Breast epithelium (tissue), 4 donors: ENCODE measurements around the gene IGFL2. TPM values are rescaled to one million over a fixed set of nuclear protein-coding genes. Genes with fewer than 3 reads are reported as not detected.
A peak's percentile ranks its signal among the peaks of the same experiment; 100 is the strongest.

Source experiments
- DNase-seq, 2 donors: peaks; one replicate each; pipeline ENCODE4 v3.0.0-alpha.2; 2019; ENCODE audit warnings: low spot score in 2 of 2
- H3K27ac ChIP-seq, 2 donors: fragments of 200-600 bp; sonication (generic) in 1 of 2; one replicate each; pipeline ENCODE4 v1.5.1; 2016 to 2019; ENCODE audit warnings: mild to moderate bottlenecking in 1 of 2
- H3K27me3 ChIP-seq, 2 donors: fragments of 200-600 bp; sonication (generic) in 1 of 2; one replicate each; pipeline versions ENCODE4 v1.5.1 to v1.6.0; 2017 to 2019; ENCODE audit warnings: control low read depth in 1 of 2, mild to moderate bottlenecking in 1 of 2
- H3K36me3 ChIP-seq: fragments of 200-600 bp; one replicate; pipeline ENCODE4 v1.5.1; 2019
- H3K4me1 ChIP-seq, 2 donors: fragments of 200-600 bp; sonication (generic); one replicate each; pipeline ENCODE4 v1.5.1; 2016 to 2019; ENCODE audit warnings: control low read depth in 1 of 2
- H3K4me3 ChIP-seq, 3 donors: fragments of 200-600 bp; sonication (generic); 1 replicate in 2 of 3; 2 replicates in 1 of 3; pipeline ENCODE4 v1.5.1; 2016 to 2019; ENCODE audit warnings: mild to moderate bottlenecking in 3 of 3, moderate library complexity in 2 of 3
- H3K9me3 ChIP-seq, 2 donors: fragments of 200-600 bp; sonication (generic) in 1 of 2; one replicate each; pipeline ENCODE4 v1.5.1; 2016 to 2019; ENCODE audit warnings: control low read depth in 1 of 2
- CTCF ChIP-seq, 3 donors: fragments of 450-650 bp; IDR thresholded peaks; one replicate each; pipeline ENCODE4 v1.5.1; 2016 to 2017; ENCODE audit warnings: antibody characterized with exemption in 3 of 3, mild to moderate bottlenecking in 3 of 3, moderate library complexity in 3 of 3
- POLR2A ChIP-seq: fragments of 450-650 bp; IDR thresholded peaks from one replicate; pipeline ENCODE4 v1.6.1; 2016; ENCODE audit warnings: antibody characterized with exemption, mild to moderate bottlenecking, moderate library complexity
- POLR2AphosphoS5 ChIP-seq, 3 donors: sonication (generic); formaldehyde crosslinking; IDR thresholded peaks; one replicate each; pipeline ENCODE4 v1.6.1; 2017; ENCODE audit warnings: antibody characterized with exemption in 3 of 3
- intact Hi-C: fragments of 100-400 bp; cut with DNase I; formaldehyde crosslinking; loops from one replicate; pipeline ENCODE4 v1.15.1; 2023; ENCODE audit warnings: low total_unique reads
- total RNA-seq, 3 donors: library from RNA; depleted of rRNA; stranded (reverse); fragments of >200 nt; gene quantifications; one replicate each; pipeline ENCODE4 v1.1.0, GENCODE V29; 2016

IGFL2 gene
- total RNA-seq, 3 donors from 2014 or later = not detected

DNA sequence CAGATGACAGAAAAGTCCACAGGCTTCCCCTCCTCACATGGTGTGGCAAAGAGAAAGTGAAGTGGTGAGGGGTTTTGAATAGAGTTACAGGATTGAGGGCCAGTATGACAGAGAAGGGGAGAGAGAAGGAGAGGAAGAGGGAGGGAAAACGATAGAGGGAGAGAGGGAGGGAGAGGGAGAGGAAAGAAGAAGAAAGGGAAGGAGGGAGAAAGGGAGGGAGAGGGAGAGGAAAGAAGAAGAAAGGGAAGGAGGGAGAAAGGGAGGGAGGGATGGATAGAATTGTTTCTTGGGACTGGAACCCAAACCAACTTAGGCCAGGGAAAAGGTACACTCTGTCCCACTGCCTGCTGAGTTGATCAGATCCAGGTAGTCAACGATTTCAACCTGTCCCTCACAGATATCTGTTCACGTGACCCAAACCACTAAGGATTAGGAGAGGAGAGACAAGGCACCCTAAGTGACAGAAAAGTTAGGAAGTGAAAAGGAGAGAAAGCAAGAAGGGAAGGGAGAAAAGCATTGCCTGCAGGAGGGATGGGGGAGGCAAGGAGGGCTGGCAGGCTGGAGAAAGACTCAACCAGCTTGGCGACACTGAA is 15.4 kb upstream of the IGFL2 start:
- no peak for DNase-seq
- Histone ChIP-seq H3K4me3 (peak overlapping the region in 1 of 3 donors; percentile 16), H3K9me3 (no peaks in the 10 kb centered on the region), H3K27me3 (no peaks in the 10 kb centered on the region), H3K4me1 (no peaks in the 10 kb centered on the region), H3K36me3 (no peaks in the 10 kb centered on the region), H3K27ac (peak overlapping the region; percentile 89 to 92)
- TF ChIP-seq CTCF (IDR thresholded peaks at IDR 0.05) (no peak), POLR2A (no peak), POLR2AphosphoS5 (IDR thresholded peaks at IDR 0.05) (no peak)
- intact Hi-C loops = no loop called here

GRCh38 chr19:46133101-46133627 is 14.9 kb upstream of the IGFL2 start:
- TF ChIP-seq POLR2A = peak; percentile 24
- TF ChIP-seq POLR2AphosphoS5 (IDR thresholded peaks at IDR 0.05) = no peak
- no peaks in the 10 kb centered on the region for H3K27me3 ChIP-seq
- peak in 1 of 2 donors; percentile 81 for DNase-seq
- peak overlapping the region; percentile 89 to 92 for H3K27ac ChIP-seq
- H3K4me1 ChIP-seq = no peaks in the 10 kb centered on the region
- no peaks in the 10 kb centered on the region for H3K9me3 ChIP-seq
- H3K36me3 ChIP-seq = no peaks in the 10 kb centered on the region
- H3K4me3 ChIP-seq = peak overlapping the region in 1 of 3 donors; percentile 16
- intact Hi-C loops = no loop called here

DNA sequence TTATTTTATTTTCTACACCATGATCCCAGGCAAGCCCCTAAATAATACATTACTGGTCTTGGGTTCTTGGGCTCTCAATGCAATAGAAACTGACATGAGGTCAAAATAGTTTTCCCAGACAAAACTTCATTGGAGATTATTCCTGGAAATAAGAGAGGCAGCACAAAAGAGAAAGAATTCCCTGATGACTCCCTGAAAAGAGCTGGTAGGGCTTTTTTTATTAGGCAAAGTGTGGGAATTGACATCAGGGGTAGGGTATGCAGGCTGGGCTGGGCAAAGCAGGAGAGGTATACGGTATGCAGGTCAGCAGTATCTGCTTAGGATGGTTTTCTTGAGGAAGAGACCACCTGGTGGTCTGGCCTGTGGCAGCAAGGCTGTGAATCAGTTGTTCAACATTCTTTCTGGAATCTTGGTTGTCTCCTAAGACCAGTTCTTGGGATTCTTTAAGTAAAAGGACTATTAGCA is 14.2 kb upstream of the IGFL2 start:
- peak overlapping the region; percentile 89 to 92 for H3K27ac ChIP-seq

DNA sequence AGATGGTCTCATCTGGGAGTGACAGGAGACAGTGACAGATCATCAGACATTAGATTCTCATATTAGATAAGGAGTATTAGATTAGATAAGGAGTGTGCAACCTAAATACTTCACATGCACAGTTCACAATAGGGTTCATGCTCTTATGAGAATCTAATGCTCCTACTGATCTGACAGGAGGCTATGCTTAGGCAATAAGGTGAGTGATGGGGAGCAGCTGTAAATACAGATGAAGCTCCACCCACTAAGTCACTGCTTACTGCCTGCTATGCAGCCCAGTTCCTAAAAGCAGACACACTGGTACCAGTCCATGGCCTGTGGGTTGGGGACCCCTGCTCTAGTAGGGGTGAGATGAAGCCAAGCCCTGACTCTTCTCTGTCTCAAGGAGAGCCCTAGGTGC is 13.5 kb upstream of the IGFL2 start:
- DNase-seq = no peak
- no peaks in the 10 kb centered on the region for H3K4me1 ChIP-seq
- intact Hi-C loops = no loop called here
- no peaks in the 10 kb centered on the region for H3K27me3 ChIP-seq
- no peaks in the 10 kb centered on the region for H3K36me3 ChIP-seq
- no peaks in the 10 kb centered on the region for H3K9me3 ChIP-seq
- no peak overlapping the region for H3K4me3 ChIP-seq
- TF ChIP-seq POLR2A (no peak), POLR2AphosphoS5 (IDR thresholded peaks at IDR 0.05) (no peak), CTCF (IDR thresholded peaks at IDR 0.05) (no peak)
- peak overlapping the region; percentile 28 to 89 for H3K27ac ChIP-seq

More for the DNA sequence above, 14.2 kb upstream of the IGFL2 start:
- Histone ChIP-seq H3K36me3 (no peaks in the 10 kb centered on the region), H3K27me3 (no peaks in the 10 kb centered on the region), H3K4me3 (no peak overlapping the region), H3K9me3 (no peaks in the 10 kb centered on the region), H3K4me1 (no peaks in the 10 kb centered on the region)
- intact Hi-C loops = no loop called here
- DNase-seq = no peak
- TF ChIP-seq POLR2AphosphoS5 (IDR thresholded peaks at IDR 0.05) (no peak), POLR2A (no peak), CTCF (IDR thresholded peaks at IDR 0.05) (no peak)

DNA sequence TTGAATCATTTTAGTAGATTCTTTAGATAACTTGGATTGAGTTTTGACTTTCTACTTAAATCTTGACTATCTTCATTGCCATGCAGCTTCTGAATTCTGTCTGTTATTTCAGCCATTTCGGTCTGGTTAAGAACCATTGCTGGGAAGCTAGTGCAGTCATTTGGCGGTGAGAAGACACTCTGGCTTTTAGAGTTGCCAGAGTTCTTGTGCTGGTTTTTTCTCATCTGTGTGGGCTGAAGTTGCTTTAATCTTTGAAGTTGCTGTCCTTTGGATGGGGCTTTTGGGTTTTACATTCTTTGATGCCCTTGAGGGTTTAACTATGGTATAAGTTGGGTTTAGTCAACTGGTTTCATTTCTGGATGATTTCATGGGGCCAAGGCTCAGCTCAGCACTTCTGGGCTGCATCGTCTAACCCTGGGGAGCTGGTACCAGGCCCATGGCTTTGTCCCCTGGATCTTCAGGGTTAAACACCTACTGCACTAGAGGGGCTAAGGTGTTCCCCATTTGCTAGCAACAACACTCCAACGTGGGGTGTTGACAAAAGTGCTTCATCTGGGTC is 10.0 kb upstream of the IGFL2 start:
- H3K4me3 ChIP-seq = no peak overlapping the region
- no peak for DNase-seq

More for the DNA sequence above, 10.0 kb upstream of the IGFL2 start:
- Histone ChIP-seq H3K27me3 (no peaks in the 10 kb centered on the region), H3K9me3 (no peaks in the 10 kb centered on the region), H3K27ac (no peak overlapping the region), H3K4me1 (no peaks in the 10 kb centered on the region), H3K36me3 (no peaks in the 10 kb centered on the region)
- intact Hi-C loops = no loop called here
- no peak for TF ChIP-seq POLR2A
- no peak for TF ChIP-seq POLR2AphosphoS5 (IDR thresholded peaks at IDR 0.05)
- TF ChIP-seq CTCF (IDR thresholded peaks at IDR 0.05) = no peak
